Stimulated activated CD4-positive, alpha-beta T cell treated with anti-CD3 and anti-CD28 coated beads, Interleukin-4, amount 100 ng/mL, for 4 hours (primary cell): ENCODE results near the gene TCF4.
"Not testable (repeated sequence)": the region's sequence is repeated elsewhere in the genome, so short reads cannot be mapped to it uniquely, and the experiment has no call there.

Experiments
- DNase-seq, 2 experiments: peaks; one replicate each; pipeline ENCODE4 v3.0.0-alpha.2; 2020

TCF4 gene

GRCh38 chr18:55500316-55501086, 87.5 kb downstream of the TCF4 start:
- DNase-seq: no peak

- no peak for DNase-seq
Observed at GRCh38 chr18:55499526-55499925, 88.5 kb downstream of the TCF4 start.

- DNase-seq: no peak
Observed at GRCh38 chr18:55497825-55498403, 90.1 kb downstream of the TCF4 start.

- no peak for DNase-seq
Observed at GRCh38 chr18:55494899-55495298, 93.1 kb downstream of the TCF4 start.

GRCh38 chr18:55494441-55494840, 93.6 kb downstream of the TCF4 start:
- no peak for DNase-seq

- DNase-seq: no peak
Observed at GRCh38 chr18:55491616-55492015, 96.4 kb downstream of the TCF4 start.

- no peak for DNase-seq
Observed at GRCh38 chr18:55489034-55489986, 98.7 kb downstream of the TCF4 start.

- no peak for DNase-seq
Observed at GRCh38 chr18:55488473-55488872, 99.5 kb downstream of the TCF4 start.

GRCh38 chr18:55487997-55488396, 100.0 kb downstream of the TCF4 start:
- DNase-seq: no peak

GRCh38 chr18:55486936-55487335, 101.1 kb downstream of the TCF4 start:
- no peak for DNase-seq

GRCh38 chr18:55485666-55486065, 102.3 kb downstream of the TCF4 start:
- no peak for DNase-seq

GRCh38 chr18:55484773-55485172, 103.2 kb downstream of the TCF4 start:
- no peak for DNase-seq

- no peak for DNase-seq
Observed at GRCh38 chr18:55483266-55483871, 104.6 kb downstream of the TCF4 start.

GRCh38 chr18:55479656-55480420, 108.2 kb downstream of the TCF4 start:
- no peak for DNase-seq

GRCh38 chr18:55477860-55478581, 110.0 kb downstream of the TCF4 start:
- no peak for DNase-seq

- peak in 1 of 2 experiments; percentile 16 for DNase-seq
Observed at GRCh38 chr18:55477499-55477859, 110.5 kb downstream of the TCF4 start.

- no peak for DNase-seq
Observed at GRCh38 chr18:55475916-55476315, 112.1 kb downstream of the TCF4 start.

- no peak for DNase-seq
Observed at GRCh38 chr18:55475467-55475866, 112.5 kb downstream of the TCF4 start.

- no peak for DNase-seq
Observed at GRCh38 chr18:55473560-55473959, 114.4 kb downstream of the TCF4 start.

GRCh38 chr18:55473058-55473457, 114.9 kb downstream of the TCF4 start:
- no peak for DNase-seq

- DNase-seq: no peak
Observed at GRCh38 chr18:55470826-55471225, 117.2 kb downstream of the TCF4 start.

- not testable (repeated sequence) for DNase-seq
Observed at GRCh38 chr18:55469134-55469533, 118.9 kb downstream of the TCF4 start.
